CD1c-positive myeloid dendritic cell (primary cell): ENCODE results near the gene UBE2Z.
A peak's percentile ranks its signal among the peaks of the same experiment; 100 is the strongest.
"Not testable (repeated sequence)": the region's sequence is repeated elsewhere in the genome, so short reads cannot be mapped to it uniquely, and the experiment has no call there.

Experiments used
- DNase-seq: peaks from one replicate; pipeline ENCODE4 v3.0.0-alpha.2; 2016; ENCODE audit errors: extremely low spot score

UBE2Z gene

GRCh38 chr17:48904428-48904827, 3.8 kb upstream of the UBE2Z start:
- no peak for DNase-seq

- no peak for DNase-seq
Measured at GRCh38 chr17:48905987-48906515, 2.2 kb upstream of the UBE2Z start.

GRCh38 chr17:48907713-48908046, 527 bp upstream of the UBE2Z start:
- DNase-seq, result peak; percentile 62

- DNase-seq, result peak; percentile 68
Measured at GRCh38 chr17:48908853-48909394, 717 bp downstream of the UBE2Z start.

- no peak for DNase-seq
Measured at GRCh38 chr17:48909783-48910182, 1.6 kb downstream of the UBE2Z start.

GRCh38 chr17:48910370-48910769, 2.2 kb downstream of the UBE2Z start:
- no peak for DNase-seq

GRCh38 chr17:48912476-48912875, 4.3 kb downstream of the UBE2Z start:
- no peak for DNase-seq

- peak; percentile 93 for DNase-seq
Measured at GRCh38 chr17:48915459-48916282, 7.5 kb downstream of the UBE2Z start.

- DNase-seq, result peak; percentile 30
Measured at GRCh38 chr17:48925251-48925990, 17.2 kb downstream of the UBE2Z start.

GRCh38 chr17:48925991-48926342, 17.8 kb downstream of the UBE2Z start:
- no peak for DNase-seq

- no peak for DNase-seq
Measured at GRCh38 chr17:48927978-48928745, 20.0 kb downstream of the UBE2Z start.

- peak; percentile 49 for DNase-seq
Measured at GRCh38 chr17:48928876-48929811, 20.9 kb downstream of the UBE2Z start.

GRCh38 chr17:48929812-48930165, 21.6 kb downstream of the UBE2Z start:
- DNase-seq, result no peak

- no peak for DNase-seq
Measured at GRCh38 chr17:48930435-48930873, 22.2 kb downstream of the UBE2Z start.

- no peak for DNase-seq
Measured at GRCh38 chr17:48933035-48933434, 24.8 kb downstream of the UBE2Z start.

- DNase-seq, result peak; percentile 97
Measured at GRCh38 chr17:48944515-48945260, 36.5 kb downstream of the UBE2Z start, which contains the start of gene SNF8. TSS of gene SNF8 (minus strand) at chr17:48944842. CDS start at chr17:48944734, 108 bp downstream.

GRCh38 chr17:48945261-48945651, 37.0 kb downstream of the UBE2Z start:
- DNase-seq, result not testable (repeated sequence)

- no peak for DNase-seq
Measured at GRCh38 chr17:48951572-48951971, 43.4 kb downstream of the UBE2Z start.

- peak; percentile 27 for DNase-seq
Measured at GRCh38 chr17:48952904-48953303, 44.7 kb downstream of the UBE2Z start.

GRCh38 chr17:48954300-48954755, 46.1 kb downstream of the UBE2Z start:
- DNase-seq, result no peak
